ENCODE data around the gene RRM1. TPM values are rescaled to one million over a fixed set of nuclear protein-coding genes. Genes with fewer than 3 reads are reported as not detected.

Gene RRM1
- total and polyA plus RNA-seq, 9 of the 15 experiments (the other 6 are each of a cell fraction or from before 2014, with no cell fraction given), result 113 to 270 (median 163) TPM

DNA sequence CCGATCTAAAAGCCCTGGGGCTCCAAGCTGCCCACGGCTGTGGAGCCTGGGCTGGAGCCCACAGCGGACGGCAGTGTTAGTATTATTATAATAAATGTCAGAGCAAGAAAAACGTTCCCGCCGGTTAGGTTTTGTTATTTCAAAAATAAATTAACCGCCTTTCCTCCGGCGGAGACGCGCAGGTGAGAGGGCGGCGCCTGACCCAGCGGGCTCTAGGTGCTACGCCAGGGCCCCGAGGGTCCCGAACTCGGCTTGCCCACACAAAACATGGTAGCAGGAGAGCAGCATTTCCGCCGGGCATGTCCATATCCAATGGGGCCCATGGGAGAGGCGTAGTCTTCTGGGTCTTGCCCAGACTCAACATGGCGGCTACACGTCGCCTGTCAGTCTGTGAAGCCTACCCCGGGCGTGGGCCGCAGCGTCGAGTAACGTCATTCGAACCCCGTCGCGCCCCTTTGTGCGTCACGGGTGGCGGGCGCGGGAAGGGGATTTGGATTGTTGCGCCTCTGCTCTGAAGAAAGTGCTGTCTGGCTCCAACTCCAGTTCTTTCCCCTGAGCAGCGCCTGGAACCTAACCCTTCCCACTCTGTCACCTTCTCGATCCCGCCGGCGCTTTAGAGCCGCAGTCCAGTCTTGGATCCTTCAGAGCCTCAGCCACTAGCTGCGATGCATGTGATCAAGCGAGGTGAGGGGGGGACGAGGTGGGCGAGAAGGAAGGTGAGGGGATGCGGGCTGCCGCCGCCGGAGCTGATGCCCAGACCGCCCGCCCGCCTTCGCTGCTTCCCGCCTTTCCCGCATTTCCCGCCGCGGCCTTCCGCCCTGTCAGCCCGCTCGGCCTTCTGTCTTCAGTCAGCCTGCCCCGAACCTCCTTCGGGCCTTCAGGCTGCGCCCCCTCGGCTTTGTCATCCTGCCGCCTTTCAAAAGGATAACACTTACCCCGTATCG is at the start of gene RRM1 (continued):
- TF ChIP-seq PRMT5 (CRISPR knock-in tag; IDR thresholded peaks at IDR 0.05) (no peak), FOXK2 (conservative IDR thresholded peaks at IDR 0.05 in 1 of 2, IDR thresholded peaks at IDR 0.05 in 1 of 2; ENCODE audit: low read depth in 2 of 2) (peak; percentile 60 to 71; a peak in 3 of 4 replicates), ZNF707 (CRISPR knock-in tag; conservative IDR thresholded peaks at IDR 0.05) (no peak), CREM (IDR thresholded peaks at IDR 0.05; ENCODE audit: low read depth) (peak; percentile 100), ZNF766 (CRISPR knock-in tag; conservative IDR thresholded peaks at IDR 0.05) (0 out of 2 replicates have a peak, but pooled peaks have one; percentile 62), PRPF4 (IDR thresholded peaks at IDR 0.05; ENCODE audit: insufficient read depth, low read depth, low read length, poor library complexity, severe bottlenecking) (no peak), POLR2G (IDR thresholded peaks at IDR 0.05; ENCODE audit: low read depth, low read length) (peak; percentile 92), SOX6 (IDR thresholded peaks at IDR 0.05) (0 out of 2 replicates have a peak, but pooled peaks have one; percentile 36), HCFC1 (IDR thresholded peaks at IDR 0.05; ENCODE audit: low read depth, low read length) (peak; percentile 97), CREBBP (IDR thresholded peaks at IDR 0.05; ENCODE audit: low read depth, low read length) (no peak), MTA1 (IDR thresholded peaks at IDR 0.05; ENCODE audit: borderline replicate concordance) (peak; percentile 100), MNT (conservative IDR thresholded peaks at IDR 0.05) (peak; percentile 85 to 94), ZNF511 (CRISPR knock-in tag; IDR thresholded peaks at IDR 0.05) (peak; percentile 69; the same call in 1 of the 2 replicates), ZKSCAN1 (IDR thresholded peaks at IDR 0.05; ENCODE audit: low read depth, low read length) (peak; percentile 78; the same call in 1 of the 2 replicates), ELF1 (tag; IDR thresholded peaks at IDR 0.05) (peak; percentile 64; the same call in 1 of the 2 replicates), RAD51 (IDR thresholded peaks at IDR 0.05; ENCODE audit: borderline replicate concordance, low read depth) (no peak)
- TF ChIP-seq, protein P1, sequence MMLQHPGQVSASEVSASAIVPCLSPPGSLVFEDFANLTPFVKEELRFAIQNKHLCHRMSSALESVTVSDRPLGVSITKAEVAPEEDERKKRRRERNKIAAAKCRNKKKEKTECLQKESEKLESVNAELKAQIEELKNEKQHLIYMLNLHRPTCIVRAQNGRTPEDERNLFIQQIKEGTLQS (IDR thresholded peaks at IDR 0.05), result peak; percentile 60; the same call in 1 of the 2 replicates
- TF ChIP-seq, protein P1 (CRISPR knock-in tag; conservative IDR thresholded peaks at IDR 0.05), result 0 out of 2 replicates have a peak, but pooled peaks have one; percentile 64
- TF ChIP-seq, protein P2, sequence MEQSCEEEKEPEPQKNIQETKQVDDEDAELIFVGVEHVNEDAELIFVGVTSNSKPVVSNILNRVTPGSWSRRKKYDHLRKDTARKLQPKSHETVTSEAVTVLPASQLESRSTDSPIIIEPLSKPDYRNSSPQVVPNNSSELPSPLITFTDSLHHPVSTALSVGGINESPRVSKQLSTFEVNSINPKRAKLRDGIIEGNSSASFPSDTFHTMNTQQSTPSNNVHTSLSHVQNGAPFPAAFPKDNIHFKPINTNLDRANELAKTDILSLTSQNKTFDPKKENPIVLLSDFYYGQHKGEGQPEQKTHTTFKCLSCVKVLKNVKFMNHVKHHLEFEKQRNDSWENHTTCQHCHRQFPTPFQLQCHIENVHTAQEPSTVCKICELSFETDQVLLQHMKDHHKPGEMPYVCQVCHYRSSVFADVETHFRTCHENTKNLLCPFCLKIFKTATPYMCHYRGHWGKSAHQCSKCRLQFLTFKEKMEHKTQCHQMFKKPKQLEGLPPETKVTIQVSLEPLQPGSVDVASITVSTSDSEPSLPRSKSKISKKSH (CRISPR knock-in tag; IDR thresholded peaks at IDR 0.05), result no peak
- TF ChIP-seq, protein P3, sequence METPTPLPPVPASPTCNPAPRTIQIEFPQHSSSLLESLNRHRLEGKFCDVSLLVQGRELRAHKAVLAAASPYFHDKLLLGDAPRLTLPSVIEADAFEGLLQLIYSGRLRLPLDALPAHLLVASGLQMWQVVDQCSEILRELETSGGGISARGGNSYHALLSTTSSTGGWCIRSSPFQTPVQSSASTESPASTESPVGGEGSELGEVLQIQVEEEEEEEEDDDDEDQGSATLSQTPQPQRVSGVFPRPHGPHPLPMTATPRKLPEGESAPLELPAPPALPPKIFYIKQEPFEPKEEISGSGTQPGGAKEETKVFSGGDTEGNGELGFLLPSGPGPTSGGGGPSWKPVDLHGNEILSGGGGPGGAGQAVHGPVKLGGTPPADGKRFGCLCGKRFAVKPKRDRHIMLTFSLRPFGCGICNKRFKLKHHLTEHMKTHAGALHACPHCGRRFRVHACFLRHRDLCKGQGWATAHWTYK (CRISPR knock-in tag; IDR thresholded peaks at IDR 0.05), result 0 out of 2 replicates have a peak, but pooled peaks have one; percentile 18
